ENCODE results near the gene PTPRG.

DNA sequence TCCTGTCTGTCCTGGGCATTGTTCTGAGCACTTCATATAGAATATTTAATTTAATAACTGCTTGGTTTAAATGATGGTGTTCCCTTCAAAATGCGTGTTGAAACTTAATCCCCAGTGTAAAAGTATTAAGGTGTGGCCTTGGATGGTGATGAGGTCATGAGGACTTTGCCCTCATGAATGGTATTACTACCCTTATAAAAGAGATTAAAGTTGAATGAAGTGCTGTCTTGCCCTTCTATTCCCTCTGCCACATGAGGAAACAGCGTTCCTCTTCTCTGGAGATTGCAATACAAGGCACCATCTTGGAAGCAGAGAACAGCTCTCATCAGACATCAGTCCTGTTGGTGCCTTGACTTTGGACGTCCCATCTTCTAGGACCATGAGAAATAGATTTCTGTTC lies 374.4 kb downstream of the PTPRG start:
- TF ChIP-seq NFIC (IDR thresholded peaks at IDR 0.05; ENCODE audit: low read depth, low read length) = no peak
- no peak for TF ChIP-seq BACH1 (IDR thresholded peaks at IDR 0.05; ENCODE audit: borderline replicate concordance)
- no peak for TF ChIP-seq USF2 (IDR thresholded peaks at IDR 0.05; ENCODE audit: borderline replicate concordance, low read depth, low read length)
- TF ChIP-seq, protein P1, sequence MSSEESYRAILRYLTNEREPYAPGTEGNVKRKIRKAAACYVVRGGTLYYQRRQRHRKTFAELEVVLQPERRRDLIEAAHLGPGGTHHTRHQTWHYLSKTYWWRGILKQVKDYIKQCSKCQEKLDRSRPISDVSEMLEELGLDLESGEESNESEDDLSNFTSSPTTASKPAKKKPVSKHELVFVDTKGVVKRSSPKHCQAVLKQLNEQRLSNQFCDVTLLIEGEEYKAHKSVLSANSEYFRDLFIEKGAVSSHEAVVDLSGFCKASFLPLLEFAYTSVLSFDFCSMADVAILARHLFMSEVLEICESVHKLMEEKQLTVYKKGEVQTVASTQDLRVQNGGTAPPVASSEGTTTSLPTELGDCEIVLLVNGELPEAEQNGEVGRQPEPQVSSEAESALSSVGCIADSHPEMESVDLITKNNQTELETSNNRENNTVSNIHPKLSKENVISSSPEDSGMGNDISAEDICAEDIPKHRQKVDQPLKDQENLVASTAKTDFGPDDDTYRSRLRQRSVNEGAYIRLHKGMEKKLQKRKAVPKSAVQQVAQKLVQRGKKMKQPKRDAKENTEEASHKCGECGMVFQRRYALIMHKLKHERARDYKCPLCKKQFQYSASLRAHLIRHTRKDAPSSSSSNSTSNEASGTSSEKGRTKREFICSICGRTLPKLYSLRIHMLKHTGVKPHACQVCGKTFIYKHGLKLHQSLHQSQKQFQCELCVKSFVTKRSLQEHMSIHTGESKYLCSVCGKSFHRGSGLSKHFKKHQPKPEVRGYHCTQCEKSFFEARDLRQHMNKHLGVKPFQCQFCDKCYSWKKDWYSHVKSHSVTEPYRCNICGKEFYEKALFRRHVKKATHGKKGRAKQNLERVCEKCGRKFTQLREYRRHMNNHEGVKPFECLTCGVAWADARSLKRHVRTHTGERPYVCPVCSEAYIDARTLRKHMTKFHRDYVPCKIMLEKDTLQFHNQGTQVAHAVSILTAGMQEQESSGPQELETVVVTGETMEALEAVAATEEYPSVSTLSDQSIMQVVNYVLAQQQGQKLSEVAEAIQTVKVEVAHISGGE (CRISPR knock-in tag; IDR thresholded peaks at IDR 0.05) = no peak
- TF ChIP-seq NRF1 (conservative IDR thresholded peaks at IDR 0.05; ENCODE audit: low read depth, low read length) = no peak
